Neural crest cell (in vitro differentiated cells): Measurements from ENCODE around the gene ADSS2. TPM values are rescaled to one million over a fixed set of nuclear protein-coding genes. Genes with fewer than 3 reads are reported as not detected.
"Not testable (repeated sequence)": the region's sequence is repeated elsewhere in the genome, so short reads cannot be mapped to it uniquely, and the experiment has no call there.

Source experiments
- DNase-seq: peaks from one replicate; pipeline ENCODE4 v3.0.0; 2021; ENCODE audit warnings: low read depth, mixed read lengths, low spot score
- H3K27ac Mint-ChIP-seq: one replicate; pipeline ENCODE4 v1.8.0; 2021; ENCODE audit warnings: mild to moderate bottlenecking, mixed read lengths; ENCODE audit not compliant: unreplicated experiment
- H3K27me3 Mint-ChIP-seq: 2 replicates; pipeline ENCODE4 v1.8.0; 2021; ENCODE audit warnings: low read depth, mild to moderate bottlenecking, mixed read lengths
- H3K36me3 Mint-ChIP-seq: 2 replicates; pipeline ENCODE4 v1.8.0; 2021; ENCODE audit warnings: low read depth, mild to moderate bottlenecking, mixed read lengths
- H3K4me1 Mint-ChIP-seq: 2 replicates; pipeline ENCODE4 v1.8.0; 2021; ENCODE audit warnings: mixed read lengths
- H3K4me3 Mint-ChIP-seq: one replicate; pipeline ENCODE4 v1.8.0; 2021; ENCODE audit warnings: mild to moderate bottlenecking, mixed read lengths
- H3K9me3 Mint-ChIP-seq: 2 replicates; pipeline ENCODE4 v1.8.0; 2021; ENCODE audit warnings: mixed read lengths
- long read RNA-seq: library from polyadenylated mRNA; unstranded; transcript quantifications from one replicate; pipeline ENCODE4 v2.0.0, GENCODE V29; 2020
- total RNA-seq: library from RNA; stranded (reverse); gene quantifications from 2 replicates; pipeline ENCODE4 v1.2.1, GENCODE V29; 2021
- TF ChIP-seq, protein P1 (sequence below): fragments of 200-600 bp; sonication (generic); conservative IDR thresholded peaks from 2 replicates; pipeline ENCODE4 v1.5.0; 2021; ENCODE audit warnings: antibody characterized with exemption, mild to moderate bottlenecking

Gene ADSS2
- 66.2 and 72.1 TPM in 2 replicates for total RNA-seq
- long read RNA-seq, transcript ADSS-201 (13 exons, 2,780 nt): major isoform, 306 of 343 reads
- long read RNA-seq, partial matches to known transcripts: 12 of 343 reads
- long read RNA-seq, other reads (novel, unspliced or antisense): 25 of 343 reads

GRCh38 chr1:244451539-244451950 lies at the start of gene ADSS2:
ADSS2 (minus strand) TSS chr1:244451909; CDS start chr1:244451817, 92 bp downstream.
- DNase-seq: no peak
- Mint-ChIP-seq H3K4me3 (peak within 1 kb of the TSS; percentile 96), H3K9me3 (no peaks in the 10 kb centered on the region), H3K36me3 (peaks cover 2% of the 10 kb centered on the region), H3K4me1 (peaks cover 50% of the 10 kb centered on the region), H3K27ac (peak within 1 kb of the TSS; percentile 96), H3K27me3 (no peaks in the 10 kb centered on the region)
- TF ChIP-seq, protein P1, sequence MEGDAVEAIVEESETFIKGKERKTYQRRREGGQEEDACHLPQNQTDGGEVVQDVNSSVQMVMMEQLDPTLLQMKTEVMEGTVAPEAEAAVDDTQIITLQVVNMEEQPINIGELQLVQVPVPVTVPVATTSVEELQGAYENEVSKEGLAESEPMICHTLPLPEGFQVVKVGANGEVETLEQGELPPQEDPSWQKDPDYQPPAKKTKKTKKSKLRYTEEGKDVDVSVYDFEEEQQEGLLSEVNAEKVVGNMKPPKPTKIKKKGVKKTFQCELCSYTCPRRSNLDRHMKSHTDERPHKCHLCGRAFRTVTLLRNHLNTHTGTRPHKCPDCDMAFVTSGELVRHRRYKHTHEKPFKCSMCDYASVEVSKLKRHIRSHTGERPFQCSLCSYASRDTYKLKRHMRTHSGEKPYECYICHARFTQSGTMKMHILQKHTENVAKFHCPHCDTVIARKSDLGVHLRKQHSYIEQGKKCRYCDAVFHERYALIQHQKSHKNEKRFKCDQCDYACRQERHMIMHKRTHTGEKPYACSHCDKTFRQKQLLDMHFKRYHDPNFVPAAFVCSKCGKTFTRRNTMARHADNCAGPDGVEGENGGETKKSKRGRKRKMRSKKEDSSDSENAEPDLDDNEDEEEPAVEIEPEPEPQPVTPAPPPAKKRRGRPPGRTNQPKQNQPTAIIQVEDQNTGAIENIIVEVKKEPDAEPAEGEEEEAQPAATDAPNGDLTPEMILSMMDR: no peak

- not testable (repeated sequence) for H3K9me3 Mint-ChIP-seq, DNase-seq, H3K27me3 Mint-ChIP-seq, H3K4me3 Mint-ChIP-seq, H3K27ac Mint-ChIP-seq, H3K4me1 Mint-ChIP-seq, H3K36me3 Mint-ChIP-seq
Measured at GRCh38 chr1:244500515-244500914, 48.8 kb upstream of the ADSS2 start.

DNA sequence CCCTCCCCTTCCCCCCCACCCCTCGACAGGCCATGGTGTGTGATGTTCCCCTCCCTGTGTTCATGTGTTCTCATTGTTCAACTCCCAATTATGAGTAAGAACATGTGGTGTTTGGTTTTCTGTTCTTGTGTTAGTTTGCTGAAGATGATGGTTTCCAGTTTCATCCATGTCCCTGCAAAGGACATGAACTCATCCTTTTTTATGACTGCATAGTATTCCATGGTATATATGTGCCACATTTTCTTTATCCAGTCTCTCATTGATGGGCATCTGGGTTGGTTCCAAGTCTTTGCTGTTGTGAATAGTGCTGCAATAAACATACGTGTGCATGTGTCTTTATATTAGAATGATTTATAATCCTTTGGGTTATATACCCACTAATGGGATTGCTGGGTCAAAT lies 47.8 kb upstream of the ADSS2 start:
- not testable (repeated sequence) for H3K4me3 Mint-ChIP-seq, H3K9me3 Mint-ChIP-seq, H3K36me3 Mint-ChIP-seq, H3K27ac Mint-ChIP-seq, H3K27me3 Mint-ChIP-seq, DNase-seq, H3K4me1 Mint-ChIP-seq

GRCh38 chr1:244497805-244498204 lies 46.1 kb upstream of the ADSS2 start:
- H3K4me3 Mint-ChIP-seq: no peak overlapping the region
- no peak overlapping the region for H3K27ac Mint-ChIP-seq
- H3K4me1 Mint-ChIP-seq: no peaks in the 10 kb centered on the region
- no peaks in the 10 kb centered on the region for H3K27me3 Mint-ChIP-seq
- DNase-seq: no peak
- peaks cover 6% of the 10 kb centered on the region for H3K36me3 Mint-ChIP-seq
- H3K9me3 Mint-ChIP-seq: peaks cover 7% of the 10 kb centered on the region
- TF ChIP-seq, protein P1: no peak

DNA sequence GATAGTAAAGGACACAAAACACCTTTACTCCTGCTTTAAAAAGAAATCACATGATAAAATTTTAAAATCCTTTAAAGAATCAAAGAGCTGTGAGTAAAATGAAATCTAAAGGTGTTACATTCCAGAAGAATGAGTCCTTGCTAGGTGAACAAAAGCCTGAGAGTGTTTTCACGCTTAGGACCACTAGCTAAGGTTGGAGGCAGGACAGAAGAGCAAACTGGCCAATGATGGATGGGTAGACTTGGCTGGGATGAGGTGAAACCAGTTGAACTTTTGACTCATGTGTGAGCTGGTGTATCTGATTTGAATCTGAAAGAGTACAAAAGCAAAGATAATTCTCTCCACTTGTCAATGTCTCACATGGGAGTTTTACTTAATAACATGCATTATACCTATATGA lies 44.5 kb upstream of the ADSS2 start:
- TF ChIP-seq, protein P1: no peak
- Mint-ChIP-seq H3K9me3 (peaks cover 7% of the 10 kb centered on the region), H3K4me1 (no peaks in the 10 kb centered on the region), H3K36me3 (peaks cover 9% of the 10 kb centered on the region), H3K27me3 (no peaks in the 10 kb centered on the region), H3K4me3 (no peak overlapping the region), H3K27ac (no peak overlapping the region)
- no peak for DNase-seq

- H3K36me3 Mint-ChIP-seq: peaks cover 2% of the 10 kb centered on the region
- TF ChIP-seq, protein P1: no peak
- no peaks in the 10 kb centered on the region for H3K27me3 Mint-ChIP-seq
- H3K9me3 Mint-ChIP-seq: no peaks in the 10 kb centered on the region
- no peak for DNase-seq
- no peaks in the 10 kb centered on the region for H3K4me1 Mint-ChIP-seq
- H3K27ac Mint-ChIP-seq: no peak overlapping the region
- no peak overlapping the region for H3K4me3 Mint-ChIP-seq
Measured at GRCh38 chr1:244494653-244495052, 42.9 kb upstream of the ADSS2 start.

- not testable (repeated sequence) for H3K27me3 Mint-ChIP-seq, DNase-seq, H3K9me3 Mint-ChIP-seq, H3K4me1 Mint-ChIP-seq, H3K36me3 Mint-ChIP-seq, H3K27ac Mint-ChIP-seq, H3K4me3 Mint-ChIP-seq
Measured at GRCh38 chr1:244484971-244485370, 33.3 kb upstream of the ADSS2 start.
